ENCODE data around the gene MMP13. TPM values are rescaled to one million over a fixed set of nuclear protein-coding genes. Genes with fewer than 3 reads are reported as not detected.

Gene MMP13
- total and polyA plus RNA-seq, 9 of the 15 experiments (the other 6 are each of a cell fraction or from before 2014, with no cell fraction given) = not detected

DNA sequence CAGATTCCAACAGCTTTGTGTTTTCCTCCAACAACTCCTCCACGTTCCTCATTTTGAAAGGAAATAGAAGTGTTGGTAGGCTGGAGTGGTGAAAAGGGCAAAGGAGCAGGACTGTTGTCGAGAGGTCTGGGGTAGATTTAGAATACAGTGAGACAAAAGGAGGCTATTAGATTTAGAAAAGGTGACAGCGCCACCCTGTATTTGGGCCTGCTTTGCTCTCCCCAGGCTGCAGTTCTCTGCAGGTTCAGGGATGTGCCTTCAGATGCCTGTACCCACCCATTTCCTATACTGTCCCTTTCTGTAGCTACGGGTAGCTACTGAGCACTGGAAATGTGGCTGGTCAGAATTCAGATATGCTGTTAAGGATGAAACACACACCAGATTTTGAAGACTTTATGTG lies 20.8 kb downstream of the MMP13 start (continued):
- TF ChIP-seq AFF1 (IDR thresholded peaks at IDR 0.05; ENCODE audit: low read depth in 1 of 2, partially characterized antibody in 2 of 2) = no peak

GRCh38 chr11:102933627-102934026 lies 21.9 kb downstream of the MMP13 start:
- Histone ChIP-seq H3K9ac (ENCODE audit: insufficient read depth in 1 of 2, low read depth in 2 of 2, low read length in 2 of 2) (no peak overlapping the region), H3K79me2 (ENCODE audit: control insufficient read depth, insufficient read depth, low read length) (no peaks in the 10 kb centered on the region), H3K9me3 (replicated peaks; ENCODE audit: control insufficient read depth, insufficient read depth, low read depth, low read length) (no peaks in the 10 kb centered on the region), H3K4me1 (replicated peaks in 1 of 2; ENCODE audit: control insufficient read depth in 2 of 2, insufficient read depth in 2 of 2, low read length in 2 of 2) (no peaks in the 10 kb centered on the region), H3K27me3 (ENCODE audit: control insufficient read depth in 2 of 2, insufficient read depth in 2 of 2, low read length in 2 of 2) (no peaks in the 10 kb centered on the region), H3K9me1 (ENCODE audit: control insufficient read depth, insufficient read depth, low read length) (no peaks in the 10 kb centered on the region), H3K27ac (ENCODE audit: extremely low read depth, low read depth, low read length) (no peak overlapping the region), H4K20me1 (replicated peaks; ENCODE audit: control insufficient read depth, insufficient read depth, low read length) (no peaks in the 10 kb centered on the region), H3K4me2 (ENCODE audit: insufficient read depth, low read length) (no peak overlapping the region), H2AFZ (ENCODE audit: low read depth, low read length) (no peak overlapping the region), H3K4me3 (no peak overlapping the region), H3K36me3 (ENCODE audit: control insufficient read depth, insufficient read depth, low read length) (no peaks in the 10 kb centered on the region)
- ChIA-PET POLR2A (interaction anchor here (1.2 kb wide), 1 partner anchor 19 kb away, joined by 3 read pairs; no protein-coding TSS in a partner anchor), CTCF (ENCODE audit: low intra/inter-chr PET ratio) (no interaction called here)
- in situ Hi-C loops (cut with MboI) (no loop called here), intact Hi-C loops (cut with micrococcal nuclease) (no loop called here)
- 0% methylated on average over 3 of the region's 3 CpGs for WGBS (ENCODE audit: insufficient coverage, low coverage, missing lambda C conversion rate)
- no TSS peak for BruUV-seq (replicated peaks)
- TF ChIP-seq POU5F1 (IDR thresholded peaks at IDR 0.05; ENCODE audit: borderline replicate concordance, low read depth, low read length, partially characterized antibody) = no peak
- TF ChIP-seq E2F8 (IDR thresholded peaks at IDR 0.05; ENCODE audit: low read depth, partially characterized antibody) = no peak
- TF ChIP-seq ZNF184 (CRISPR knock-in tag; IDR thresholded peaks at IDR 0.05) = no peak
- no peak for TF ChIP-seq ZFX (CRISPR knock-in tag; IDR thresholded peaks at IDR 0.05)
- no peak for TF ChIP-seq NR3C1 (CRISPR knock-in tag; IDR thresholded peaks at IDR 0.05)
- TF ChIP-seq ZFP36 (IDR thresholded peaks at IDR 0.05; ENCODE audit: low read depth, low read length, partially characterized antibody) = no peak
- TF ChIP-seq SRSF7 (optimal IDR thresholded peaks at IDR 0.05; ENCODE audit: low read depth, low read length) = no peak
- FAIRE-seq (no peak), DNase-seq (ENCODE audit: extremely low read depth in 1 of 4, low spot score in 3 of 4) (no peak), ATAC-seq (no peak)

Data from K562 (cell line).